ENCODE measurements around the gene WWTR1. TPM values are rescaled to one million over a fixed set of nuclear protein-coding genes. Genes with fewer than 3 reads are reported as not detected.

Gene WWTR1
- total and polyA plus RNA-seq, 2 of the 8 experiments (the other 6 are each of a cell fraction or from before 2014, with no cell fraction given): 15.7 to 18.6 TPM

DNA sequence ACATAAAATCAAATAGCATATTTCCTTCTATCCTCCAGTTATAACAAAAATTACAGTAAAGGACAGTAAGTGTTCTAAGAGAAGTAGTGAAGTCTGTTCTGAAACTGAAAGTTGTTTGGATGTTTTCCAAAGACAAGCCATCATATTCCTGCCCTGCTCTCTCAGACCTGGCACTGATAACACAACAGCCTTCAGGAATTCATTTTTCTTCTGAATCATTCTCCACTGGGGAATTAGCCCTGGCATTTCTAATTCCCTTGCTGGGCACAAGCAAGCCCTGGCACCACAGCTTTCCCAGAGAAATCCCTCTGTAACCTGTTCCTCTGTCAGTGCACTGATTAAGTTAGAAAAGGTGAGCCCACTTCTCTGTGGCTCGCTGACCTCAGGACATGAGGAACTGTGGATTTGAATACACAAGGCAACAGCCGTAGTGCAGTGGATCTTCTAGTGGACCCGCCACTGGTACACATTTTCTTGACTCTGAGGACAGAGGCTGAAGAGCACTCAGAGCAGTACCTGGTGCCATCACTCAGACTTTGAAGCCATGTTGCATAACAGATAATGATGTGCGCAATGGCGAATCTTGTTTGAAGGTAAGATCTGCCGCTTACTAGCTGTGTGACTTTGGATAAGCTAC is 61.6 kb downstream of the WWTR1 start:
- Histone ChIP-seq H2BK20ac (ENCODE audit: low read length) (no peak overlapping the region), H4K8ac (ENCODE audit: extremely low read depth, insufficient read depth, low read length) (no peak overlapping the region), H2BK15ac (ENCODE audit: low read length) (no peak overlapping the region), H3K9me3 (ENCODE audit: insufficient read depth in 2 of 2, low read depth in 1 of 2, low read length in 1 of 2) (no peaks in the 10 kb centered on the region), H2BK12ac (ENCODE audit: low read depth, low read length) (no peak overlapping the region), H2AFZ (ENCODE audit: low read length) (no peak overlapping the region), H3K4ac (replicated peaks; ENCODE audit: insufficient read length, low read depth, low read length) (no peak overlapping the region), H3K56ac (replicated peaks; ENCODE audit: insufficient read length, low read depth, low read length) (no peak overlapping the region), H3K79me1 (ENCODE audit: low read depth, low read length) (peaks cover 3% of the 10 kb centered on the region; the same call in 1 of the 2 replicates), H4K5ac (ENCODE audit: insufficient read length, low read depth, low read length) (no peak overlapping the region), H4K91ac (replicated peaks; ENCODE audit: insufficient read length, low read length) (no peak overlapping the region), H3K23me2 (ENCODE audit: low read depth, low read length) (no peaks in the 10 kb centered on the region), H3K23ac (ENCODE audit: insufficient read length) (no peak overlapping the region), H3K4me2 (ENCODE audit: insufficient read depth in 1 of 2, low read depth in 2 of 2, low read length in 2 of 2) (no peak overlapping the region), H3K4me3 (ENCODE audit: extremely low read depth in 1 of 4, insufficient read depth in 2 of 4, low read depth in 3 of 4, low read length in 4 of 4) (no peak overlapping the region), H4K20me1 (replicated peaks in 1 of 2; ENCODE audit: control insufficient read depth in 1 of 2, insufficient read depth in 2 of 2, low read length in 2 of 2) (peaks cover 1 to 2% of the 10 kb centered on the region in 2 experiments), H3K79me2 (ENCODE audit: control insufficient read depth in 1 of 2, insufficient read depth in 2 of 2, low read length in 2 of 2) (0 out of 4 replicates have a peak, but pooled peaks cover 0 to 17% of the 10 kb centered on the region in 2 experiments), H2BK120ac (replicated peaks; ENCODE audit: low read depth, low read length) (no peak overlapping the region), H2BK5ac (ENCODE audit: low read depth, low read length) (no peak overlapping the region), H3K27ac (ENCODE audit: low read depth, low read length) (no peak overlapping the region), H3K36me3 (ENCODE audit: control insufficient read depth in 2 of 4, insufficient read depth in 4 of 4, low read length in 3 of 4) (no peaks in the 10 kb centered on the region), H2AK5ac (ENCODE audit: low read depth, low read length) (no peak overlapping the region), H3K14ac (ENCODE audit: insufficient read length) (no peak overlapping the region), H3K9ac (replicated peaks in 1 of 4; ENCODE audit: extremely low read depth in 1 of 4, low read depth in 3 of 4, low read length in 3 of 4) (no peak overlapping the region), H3K27me3 (replicated peaks in 1 of 4; ENCODE audit: control insufficient read depth in 3 of 4, extremely low read depth in 1 of 4, insufficient read depth in 3 of 4, low read length in 3 of 4) (no peaks in the 10 kb centered on the region), H3K18ac (ENCODE audit: extremely low read depth, low read length) (no peak overlapping the region), H3K4me1 (replicated peaks in 1 of 4; ENCODE audit: control insufficient read depth in 3 of 4, insufficient read depth in 4 of 4, low read length in 3 of 4) (peaks cover 0 to 3% (median 1%) of the 10 kb centered on the region in 4 experiments; a peak in 2 of 7 replicates)
- POLR2A ChIA-PET (ENCODE audit: partially characterized antibody): interaction anchor here (0.8 to 1.9 kb wide), 3 partner anchors 8 to 62 kb away, joined by 4 read pairs; partner anchors contain the start of gene WWTR1
- 90% methylated on average over 6 of the region's 6 CpGs; no CpG with 5 or more reads in 1 of the 2 experiments for WGBS, 2 experiments (ENCODE audit: extremely low coverage in 1 of 2, insufficient coverage in 1 of 2, insufficient read length in 1 of 2, insufficient replicate concordance in 2 of 2, low coverage in 1 of 2, low lambda C conversion rate in 2 of 2, missing lambda C conversion rate in 1 of 2)
- DNase-seq (ENCODE audit: low read depth in 1 of 2, low spot score in 2 of 2) (no peak), FAIRE-seq (no peak)
- CTCF ChIA-PET (ENCODE audit: partially characterized antibody): interaction anchor here (0.5 to 3.0 kb wide), 6 partner anchors 10 to 1546 kb away, joined by 3 to 13 read pairs (median 4); no protein-coding TSS in a partner anchor
- no peak for TF ChIP-seq NRF1 (IDR thresholded peaks at IDR 0.05; ENCODE audit: low read depth, low read length)
- no peak for TF ChIP-seq SUZ12 (IDR thresholded peaks at IDR 0.05; ENCODE audit: low read length)
- TF ChIP-seq E2F6 (IDR thresholded peaks at IDR 0.05): no peak
- no peak for TF ChIP-seq SIRT6 (IDR thresholded peaks at IDR 0.05; ENCODE audit: low read length)
